HEK293 (cell line): ENCODE data around the gene TWF2.

Experiments used
- CTCF ChIA-PET: fragments of 350-600 bp; formaldehyde crosslinking; extraction: SDS; loops from one replicate; lab custom pipeline; 2021; ENCODE audit warnings: antibody characterized with exemption; lab: Yijun Ruan, JAX
- POLR2A ChIA-PET: fragments of 300-600 bp; formaldehyde crosslinking; extraction: SDS; loops from one replicate; lab custom pipeline; 2020; ENCODE audit warnings: antibody characterized with exemption, inconsistent platforms; lab: Yijun Ruan, JAX
- H3K27ac ChIP-seq: fragments of 200-500 bp; sonication (Bioruptor generic); 2 replicates; pipeline ENCODE4 v1.5.1; 2014; ENCODE audit warnings: low read depth, low read length, control low read depth, inconsistent platforms; ENCODE audit errors: extremely low read depth
- H3K36me3 ChIP-seq, 2 experiments: fragments of 200-500 bp in 1 of 2; sonication (Bioruptor generic) in 1 of 2; 1 replicate in 1 of 2; 2 replicates in 1 of 2; pipeline ENCODE4 v1.5.1; 2014 to 2017; ENCODE audit warnings: inconsistent platforms in 2 of 2, low read length in 2 of 2; ENCODE audit not compliant: control insufficient read depth in 2 of 2, insufficient read depth in 1 of 2
- H3K4me1 ChIP-seq: fragments of 200-500 bp; sonication (Bioruptor generic); 2 replicates; pipeline ENCODE4 v1.5.1; 2014; ENCODE audit warnings: mild to moderate bottlenecking, low read length, inconsistent platforms; ENCODE audit not compliant: control insufficient read depth, insufficient read depth
- H3K4me3 ChIP-seq: 2 replicates; pipeline ENCODE4 v1.5.1; 2011; ENCODE audit warnings: low read depth, mild to moderate bottlenecking, control low read depth, low read length, moderate library complexity
- H3K9me3 ChIP-seq: fragments of 200-500 bp; sonication (Bioruptor generic); 2 replicates; pipeline ENCODE4 v1.5.1; 2014; ENCODE audit warnings: low read depth, low read length, inconsistent platforms; ENCODE audit not compliant: control insufficient read depth, insufficient read depth
- HOXC10 ChIP-seq: sonication (generic); formaldehyde crosslinking; IDR thresholded peaks from 2 replicates; pipeline ENCODE4 v1.8.1; 2023; ENCODE audit warnings: mild to moderate bottlenecking, missing genetic modification reagents
- KLF8 ChIP-seq: fragments of 450-650 bp; formaldehyde crosslinking; IDR thresholded peaks from 2 replicates; pipeline ENCODE4 v1.5.1; 2016; ENCODE audit warnings: missing biosample characterization, missing genetic modification characterization
- SETDB1 ChIP-seq: IDR thresholded peaks from one replicate; pipeline ENCODE4 v1.6.1; 2017; ENCODE audit warnings: mild to moderate bottlenecking, low read length, moderate library complexity, mixed read lengths; ENCODE audit not compliant: insufficient read length
- TCF7L2 ChIP-seq: IDR thresholded peaks from 2 replicates; pipeline ENCODE4 v1.6.1; 2011; ENCODE audit warnings: low read depth, mild to moderate bottlenecking, inconsistent platforms, low read length, moderate library complexity, borderline replicate concordance
- ZFP3 ChIP-seq: fragments of 450-650 bp; formaldehyde crosslinking; IDR thresholded peaks from 2 replicates; pipeline ENCODE4 v1.5.1; 2016; ENCODE audit warnings: low read depth, missing biosample characterization, missing genetic modification characterization
- ZNF114 ChIP-seq: fragments of 450-650 bp; formaldehyde crosslinking; IDR thresholded peaks from 2 replicates; pipeline ENCODE4 v1.5.0; 2017; ENCODE audit warnings: missing biosample characterization, missing genetic modification characterization
- ZNF133 ChIP-seq: fragments of 450-650 bp; formaldehyde crosslinking; IDR thresholded peaks from 2 replicates; pipeline ENCODE4 v1.5.1; 2016; ENCODE audit warnings: missing biosample characterization, missing genetic modification characterization
- ZNF140 ChIP-seq: fragments of 450-650 bp; formaldehyde crosslinking; IDR thresholded peaks from 2 replicates; pipeline ENCODE4 v1.5.1; 2016; ENCODE audit warnings: missing biosample characterization, missing genetic modification characterization
- ZNF2 ChIP-seq: fragments of 450-650 bp; formaldehyde crosslinking; IDR thresholded peaks from 2 replicates; pipeline ENCODE4 v1.5.1; 2016; ENCODE audit warnings: missing biosample characterization, missing genetic modification characterization
- ZNF548 ChIP-seq: fragments of 450-650 bp; formaldehyde crosslinking; IDR thresholded peaks from 2 replicates; pipeline ENCODE4 v1.5.1; 2016; ENCODE audit warnings: missing biosample characterization, missing genetic modification characterization
- ZNF560 ChIP-seq: fragments of 450-650 bp; formaldehyde crosslinking; IDR thresholded peaks from 2 replicates; pipeline ENCODE4 v1.5.1; 2017; ENCODE audit warnings: missing biosample characterization, missing genetic modification characterization, borderline replicate concordance
- ZNF76 ChIP-seq: fragments of 450-650 bp; formaldehyde crosslinking; IDR thresholded peaks from 2 replicates; pipeline ENCODE4; 2016; ENCODE audit warnings: low read depth, missing biosample characterization, missing genetic modification characterization, borderline replicate concordance
- ZSCAN23 ChIP-seq: fragments of 450-650 bp; formaldehyde crosslinking; IDR thresholded peaks from 2 replicates; pipeline ENCODE4 v1.5.1; 2016; ENCODE audit warnings: missing biosample characterization, missing genetic modification characterization
- ZSCAN30 ChIP-seq: fragments of 450-650 bp; IDR thresholded peaks from 2 replicates; pipeline ENCODE4 v1.5.1; 2018; ENCODE audit warnings: missing biosample characterization, mild to moderate bottlenecking, missing genetic modification characterization, moderate library complexity
- TF ChIP-seq, protein P1 (sequence below): fragments of 450-650 bp; formaldehyde crosslinking; IDR thresholded peaks from 2 replicates; pipeline ENCODE4; 2016; ENCODE audit warnings: missing biosample characterization, missing genetic modification characterization
- TF ChIP-seq, protein P2 (sequence below): fragments of 450-650 bp; formaldehyde crosslinking; IDR thresholded peaks from 2 replicates; pipeline ENCODE4 v1.5.1; 2016; ENCODE audit warnings: missing biosample characterization, missing genetic modification characterization
- TF ChIP-seq, protein P3 (sequence below): fragments of 450-650 bp; formaldehyde crosslinking; IDR thresholded peaks from 2 replicates; pipeline ENCODE4 v1.5.1; 2016; ENCODE audit warnings: missing biosample characterization, missing genetic modification characterization, borderline replicate concordance
- TF ChIP-seq, protein P4 (sequence below): fragments of 450-650 bp; formaldehyde crosslinking; IDR thresholded peaks from 2 replicates; pipeline ENCODE4 v1.5.1; 2016; ENCODE audit warnings: missing biosample characterization, missing genetic modification characterization
- TF ChIP-seq, protein P5 (sequence below): fragments of 450-650 bp; formaldehyde crosslinking; IDR thresholded peaks from 2 replicates; pipeline ENCODE4 v1.5.1; 2017; ENCODE audit warnings: missing biosample characterization, missing genetic modification characterization
- TF ChIP-seq, protein P6 (sequence below): fragments of 450-650 bp; formaldehyde crosslinking; IDR thresholded peaks from 2 replicates; pipeline ENCODE4 v1.5.1; 2016; ENCODE audit warnings: missing biosample characterization, missing genetic modification characterization

Gene TWF2

DNA sequence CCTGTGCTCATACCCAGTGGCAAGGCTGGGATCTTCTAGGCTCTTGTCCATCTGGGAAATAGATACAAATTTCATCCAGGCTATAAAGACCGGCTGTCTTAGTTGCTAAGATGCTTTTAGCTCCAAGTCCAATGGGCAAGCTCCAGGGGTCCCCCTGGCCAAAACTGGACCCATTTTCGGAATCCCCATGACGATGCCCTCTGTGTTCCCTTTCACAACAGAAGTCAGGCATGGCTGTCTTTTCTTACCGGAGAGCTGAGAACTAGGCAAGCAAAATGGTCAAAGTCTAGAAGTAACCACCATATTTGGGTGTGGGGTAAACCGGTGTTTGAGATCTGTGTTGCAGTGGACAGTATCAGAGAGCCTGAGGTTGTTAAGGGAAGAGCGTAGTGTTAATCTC, 49.7 kb upstream of the TWF2 start:
- TF ChIP-seq ZNF114 (tag by site-specific recombination) = no peak
- no peak for TF ChIP-seq TCF7L2
- TF ChIP-seq ZNF133 (tag by site-specific recombination) = no peak
- no peak for TF ChIP-seq ZFP3 (tag by site-specific recombination)
- TF ChIP-seq ZSCAN23 (tag by site-specific recombination) = no peak
- TF ChIP-seq, protein P1, sequence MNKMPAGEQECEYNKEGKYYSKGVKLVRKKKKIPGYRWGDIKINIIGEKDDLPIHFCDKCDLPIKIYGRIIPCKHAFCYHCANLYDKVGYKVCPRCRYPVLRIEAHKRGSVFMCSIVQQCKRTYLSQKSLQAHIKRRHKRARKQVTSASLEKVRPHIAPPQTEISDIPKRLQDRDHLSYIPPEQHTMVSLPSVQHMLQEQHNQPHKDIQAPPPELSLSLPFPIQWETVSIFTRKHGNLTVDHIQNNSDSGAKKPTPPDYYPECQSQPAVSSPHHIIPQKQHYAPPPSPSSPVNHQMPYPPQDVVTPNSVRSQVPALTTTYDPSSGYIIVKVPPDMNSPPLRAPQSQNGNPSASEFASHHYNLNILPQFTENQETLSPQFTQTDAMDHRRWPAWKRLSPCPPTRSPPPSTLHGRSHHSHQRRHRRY (tag by site-specific recombination) = no peak
- no peak for TF ChIP-seq HOXC10 (CRISPR knock-in tag)
- TF ChIP-seq SETDB1 = no peak
- TF ChIP-seq, protein P2, sequence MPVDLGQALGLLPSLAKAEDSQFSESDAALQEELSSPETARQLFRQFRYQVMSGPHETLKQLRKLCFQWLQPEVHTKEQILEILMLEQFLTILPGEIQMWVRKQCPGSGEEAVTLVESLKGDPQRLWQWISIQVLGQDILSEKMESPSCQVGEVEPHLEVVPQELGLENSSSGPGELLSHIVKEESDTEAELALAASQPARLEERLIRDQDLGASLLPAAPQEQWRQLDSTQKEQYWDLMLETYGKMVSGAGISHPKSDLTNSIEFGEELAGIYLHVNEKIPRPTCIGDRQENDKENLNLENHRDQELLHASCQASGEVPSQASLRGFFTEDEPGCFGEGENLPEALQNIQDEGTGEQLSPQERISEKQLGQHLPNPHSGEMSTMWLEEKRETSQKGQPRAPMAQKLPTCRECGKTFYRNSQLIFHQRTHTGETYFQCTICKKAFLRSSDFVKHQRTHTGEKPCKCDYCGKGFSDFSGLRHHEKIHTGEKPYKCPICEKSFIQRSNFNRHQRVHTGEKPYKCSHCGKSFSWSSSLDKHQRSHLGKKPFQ = no peak
- TF ChIP-seq ZNF140 (tag by site-specific recombination) = no peak
- TF ChIP-seq ZSCAN30 (tag by site-specific recombination) = no peak
- TF ChIP-seq, protein P3, sequence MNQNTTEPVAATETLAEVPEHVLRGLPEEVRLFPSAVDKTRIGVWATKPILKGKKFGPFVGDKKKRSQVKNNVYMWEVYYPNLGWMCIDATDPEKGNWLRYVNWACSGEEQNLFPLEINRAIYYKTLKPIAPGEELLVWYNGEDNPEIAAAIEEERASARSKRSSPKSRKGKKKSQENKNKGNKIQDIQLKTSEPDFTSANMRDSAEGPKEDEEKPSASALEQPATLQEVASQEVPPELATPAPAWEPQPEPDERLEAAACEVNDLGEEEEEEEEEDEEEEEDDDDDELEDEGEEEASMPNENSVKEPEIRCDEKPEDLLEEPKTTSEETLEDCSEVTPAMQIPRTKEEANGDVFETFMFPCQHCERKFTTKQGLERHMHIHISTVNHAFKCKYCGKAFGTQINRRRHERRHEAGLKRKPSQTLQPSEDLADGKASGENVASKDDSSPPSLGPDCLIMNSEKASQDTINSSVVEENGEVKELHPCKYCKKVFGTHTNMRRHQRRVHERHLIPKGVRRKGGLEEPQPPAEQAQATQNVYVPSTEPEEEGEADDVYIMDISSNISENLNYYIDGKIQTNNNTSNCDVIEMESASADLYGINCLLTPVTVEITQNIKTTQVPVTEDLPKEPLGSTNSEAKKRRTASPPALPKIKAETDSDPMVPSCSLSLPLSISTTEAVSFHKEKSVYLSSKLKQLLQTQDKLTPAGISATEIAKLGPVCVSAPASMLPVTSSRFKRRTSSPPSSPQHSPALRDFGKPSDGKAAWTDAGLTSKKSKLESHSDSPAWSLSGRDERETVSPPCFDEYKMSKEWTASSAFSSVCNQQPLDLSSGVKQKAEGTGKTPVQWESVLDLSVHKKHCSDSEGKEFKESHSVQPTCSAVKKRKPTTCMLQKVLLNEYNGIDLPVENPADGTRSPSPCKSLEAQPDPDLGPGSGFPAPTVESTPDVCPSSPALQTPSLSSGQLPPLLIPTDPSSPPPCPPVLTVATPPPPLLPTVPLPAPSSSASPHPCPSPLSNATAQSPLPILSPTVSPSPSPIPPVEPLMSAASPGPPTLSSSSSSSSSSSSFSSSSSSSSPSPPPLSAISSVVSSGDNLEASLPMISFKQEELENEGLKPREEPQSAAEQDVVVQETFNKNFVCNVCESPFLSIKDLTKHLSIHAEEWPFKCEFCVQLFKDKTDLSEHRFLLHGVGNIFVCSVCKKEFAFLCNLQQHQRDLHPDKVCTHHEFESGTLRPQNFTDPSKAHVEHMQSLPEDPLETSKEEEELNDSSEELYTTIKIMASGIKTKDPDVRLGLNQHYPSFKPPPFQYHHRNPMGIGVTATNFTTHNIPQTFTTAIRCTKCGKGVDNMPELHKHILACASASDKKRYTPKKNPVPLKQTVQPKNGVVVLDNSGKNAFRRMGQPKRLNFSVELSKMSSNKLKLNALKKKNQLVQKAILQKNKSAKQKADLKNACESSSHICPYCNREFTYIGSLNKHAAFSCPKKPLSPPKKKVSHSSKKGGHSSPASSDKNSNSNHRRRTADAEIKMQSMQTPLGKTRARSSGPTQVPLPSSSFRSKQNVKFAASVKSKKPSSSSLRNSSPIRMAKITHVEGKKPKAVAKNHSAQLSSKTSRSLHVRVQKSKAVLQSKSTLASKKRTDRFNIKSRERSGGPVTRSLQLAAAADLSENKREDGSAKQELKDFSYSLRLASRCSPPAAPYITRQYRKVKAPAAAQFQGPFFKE (tag by site-specific recombination) = no peak
- Histone ChIP-seq H3K36me3 (peaks cover 0 to 22% of the 10 kb centered on the region in 2 experiments; a peak in 1 of 3 replicates), H3K27ac (no peak overlapping the region), H3K4me3 (peak overlapping the region; percentile 100), H3K4me1 (no peaks in the 10 kb centered on the region), H3K9me3 (no peaks in the 10 kb centered on the region)
- POLR2A ChIA-PET = interaction anchor here (2.7 kb wide), 1 partner anchor 10 kb away, joined by 23 read pairs; the partner anchor contains the start of gene WDR82
- CTCF ChIA-PET = interaction anchor here (0.7 to 1.5 kb wide), 5 partner anchors 9 to 68 kb away, joined by 3 to 11 read pairs (median 4); no protein-coding TSS in a partner anchor

DNA sequence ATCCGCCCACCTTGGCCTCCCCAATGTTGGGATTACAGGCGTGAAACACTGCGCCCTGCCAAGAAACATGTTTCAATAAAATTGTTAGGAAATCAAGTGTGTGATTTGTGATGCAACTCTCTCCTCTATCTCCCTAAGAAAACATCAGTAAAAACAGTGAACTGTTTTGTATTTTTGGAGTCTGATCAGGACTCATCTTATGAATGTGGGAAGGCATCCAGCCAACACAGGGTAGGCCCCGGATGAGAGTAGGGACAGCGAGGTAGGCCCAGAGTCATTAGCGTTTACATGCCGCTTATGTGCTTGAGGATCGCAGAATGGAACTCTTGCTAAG, 47.8 kb upstream of the TWF2 start:
- H3K4me1 ChIP-seq = no peaks in the 10 kb centered on the region
- CTCF ChIA-PET = interaction anchor here (0.8 kb wide), 1 partner anchor 9 kb away, joined by 3 read pairs; the partner anchor contains the start of gene WDR82
- peak overlapping the region; percentile 96 for H3K27ac ChIP-seq
- peak overlapping the region; percentile 100 for H3K4me3 ChIP-seq
- POLR2A ChIA-PET = interaction anchor here (2.7 kb wide), 1 partner anchor 9 kb away, joined by 23 read pairs; the partner anchor contains the start of gene WDR82
- peaks cover 0 to 11% of the 10 kb centered on the region in 2 experiments; a peak in 1 of 3 replicates for H3K36me3 ChIP-seq
- H3K9me3 ChIP-seq = no peaks in the 10 kb centered on the region
- TF ChIP-seq ZNF76 (no peak), ZNF133 (tag by site-specific recombination) (no peak), ZNF548 (tag by site-specific recombination) (no peak), ZNF560 (no peak), KLF8 (tag by site-specific recombination) (no peak), ZNF2 (tag by site-specific recombination) (no peak)
- TF ChIP-seq, protein P4, sequence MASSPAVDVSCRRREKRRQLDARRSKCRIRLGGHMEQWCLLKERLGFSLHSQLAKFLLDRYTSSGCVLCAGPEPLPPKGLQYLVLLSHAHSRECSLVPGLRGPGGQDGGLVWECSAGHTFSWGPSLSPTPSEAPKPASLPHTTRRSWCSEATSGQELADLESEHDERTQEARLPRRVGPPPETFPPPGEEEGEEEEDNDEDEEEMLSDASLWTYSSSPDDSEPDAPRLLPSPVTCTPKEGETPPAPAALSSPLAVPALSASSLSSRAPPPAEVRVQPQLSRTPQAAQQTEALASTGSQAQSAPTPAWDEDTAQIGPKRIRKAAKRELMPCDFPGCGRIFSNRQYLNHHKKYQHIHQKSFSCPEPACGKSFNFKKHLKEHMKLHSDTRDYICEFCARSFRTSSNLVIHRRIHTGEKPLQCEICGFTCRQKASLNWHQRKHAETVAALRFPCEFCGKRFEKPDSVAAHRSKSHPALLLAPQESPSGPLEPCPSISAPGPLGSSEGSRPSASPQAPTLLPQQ (tag by site-specific recombination) = no peak
- TF ChIP-seq, protein P5, sequence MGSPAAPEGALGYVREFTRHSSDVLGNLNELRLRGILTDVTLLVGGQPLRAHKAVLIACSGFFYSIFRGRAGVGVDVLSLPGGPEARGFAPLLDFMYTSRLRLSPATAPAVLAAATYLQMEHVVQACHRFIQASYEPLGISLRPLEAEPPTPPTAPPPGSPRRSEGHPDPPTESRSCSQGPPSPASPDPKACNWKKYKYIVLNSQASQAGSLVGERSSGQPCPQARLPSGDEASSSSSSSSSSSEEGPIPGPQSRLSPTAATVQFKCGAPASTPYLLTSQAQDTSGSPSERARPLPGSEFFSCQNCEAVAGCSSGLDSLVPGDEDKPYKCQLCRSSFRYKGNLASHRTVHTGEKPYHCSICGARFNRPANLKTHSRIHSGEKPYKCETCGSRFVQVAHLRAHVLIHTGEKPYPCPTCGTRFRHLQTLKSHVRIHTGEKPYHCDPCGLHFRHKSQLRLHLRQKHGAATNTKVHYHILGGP (tag by site-specific recombination) = no peak
- TF ChIP-seq, protein P6, sequence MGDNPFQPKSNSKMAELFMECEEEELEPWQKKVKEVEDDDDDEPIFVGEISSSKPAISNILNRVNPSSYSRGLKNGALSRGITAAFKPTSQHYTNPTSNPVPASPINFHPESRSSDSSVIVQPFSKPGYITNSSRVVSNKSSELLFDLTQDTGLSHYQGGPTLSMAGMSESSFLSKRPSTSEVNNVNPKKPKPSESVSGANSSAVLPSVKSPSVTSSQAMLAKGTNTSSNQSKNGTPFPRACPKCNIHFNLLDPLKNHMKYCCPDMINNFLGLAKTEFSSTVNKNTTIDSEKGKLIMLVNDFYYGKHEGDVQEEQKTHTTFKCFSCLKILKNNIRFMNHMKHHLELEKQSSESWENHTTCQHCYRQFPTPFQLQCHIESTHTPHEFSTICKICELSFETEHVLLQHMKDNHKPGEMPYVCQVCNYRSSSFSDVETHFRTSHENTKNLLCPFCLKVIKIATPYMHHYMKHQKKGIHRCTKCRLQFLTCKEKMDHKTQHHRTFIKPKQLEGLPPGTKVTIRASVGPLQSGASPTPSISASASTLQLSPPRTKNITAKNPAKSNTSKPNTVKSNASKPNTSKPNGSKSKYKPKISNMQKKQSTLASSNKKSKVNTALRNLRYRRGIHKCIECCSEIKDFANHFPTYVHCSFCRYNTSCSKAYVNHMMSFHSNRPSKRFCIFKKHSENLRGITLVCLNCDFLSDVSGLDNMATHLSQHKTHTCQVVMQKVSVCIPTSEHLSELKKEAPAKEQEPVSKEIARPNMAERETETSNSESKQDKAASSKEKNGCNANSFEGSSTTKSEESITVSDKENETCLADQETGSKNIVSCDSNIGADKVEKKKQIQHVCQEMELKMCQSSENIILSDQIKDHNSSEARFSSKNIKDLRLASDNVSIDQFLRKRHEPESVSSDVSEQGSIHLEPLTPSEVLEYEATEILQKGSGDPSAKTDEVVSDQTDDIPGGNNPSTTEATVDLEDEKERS (tag by site-specific recombination) = no peak
